B cell (primary cell): Measurements from ENCODE around the gene DLD. TPM values are rescaled to one million over a fixed set of nuclear protein-coding genes. Genes with fewer than 3 reads are reported as not detected.

Experiments
- ATAC-seq: fragments of 200-7000 bp; cut with Tn5 transposase; one replicate; pipeline ENCODE4 v1.10.0; 2021; ENCODE audit warnings: low read depth, mild to moderate bottlenecking, moderate number of reproducible peaks, moderate library complexity
- CTCF ChIA-PET: fragments of 350-600 bp; sonication (Branson Sonifier 250); formaldehyde crosslinking; loops from one replicate; lab custom pipeline; 2021; ENCODE audit warnings: antibody characterized with exemption, inconsistent platforms; lab: Charles Lee
- POLR2A ChIA-PET: fragments of 350-600 bp; sonication (Branson Sonifier 250); formaldehyde crosslinking; loops from one replicate; lab custom pipeline; 2021; ENCODE audit warnings: antibody characterized with exemption; lab: Charles Lee
- DNase-seq: peaks from one replicate; pipeline ENCODE4 v3.0.0; 2013
- H2AFZ ChIP-seq: 2 replicates; pipeline ENCODE4 v1.6.1; 2012; ENCODE audit warnings: mild to moderate bottlenecking, low read depth, low read length; ENCODE audit not compliant: insufficient read depth, poor library complexity, severe bottlenecking
- H3K27ac ChIP-seq, 2 donors: 1 replicate in 1 of 2; 2 replicates in 1 of 2; pipeline ENCODE4 v1.5.1; 2012 to 2013; ENCODE audit warnings: low read length in 2 of 2, mild to moderate bottlenecking in 2 of 2, moderate library complexity in 1 of 2
- H3K27me3 ChIP-seq, 4 experiments: fragments of 200-600 bp in 1 of 4; sonication (generic) in 1 of 4; replicated peaks in 1 of 4; 1 replicate in 2 of 4; 2 replicates in 2 of 4; pipeline versions ENCODE4 v1.6.1 to v1.7.0; 2013 to 2016; ENCODE audit warnings: low read length in 3 of 4, mild to moderate bottlenecking in 2 of 4, mixed read lengths in 1 of 4, moderate library complexity in 1 of 4; ENCODE audit not compliant: insufficient read depth in 4 of 4, control insufficient read depth in 3 of 4; ENCODE audit errors: control extremely low read depth in 1 of 4
- H3K36me3 ChIP-seq, 2 experiments: replicated peaks in 1 of 2; 1 replicate in 1 of 2; 2 replicates in 1 of 2; pipeline versions ENCODE4 v1.6.1 to v1.7.1; 2013; ENCODE audit warnings: low read length in 1 of 2; ENCODE audit not compliant: insufficient read depth in 2 of 2, control insufficient read depth in 1 of 2; ENCODE audit errors: control extremely low read depth in 1 of 2, extremely low read depth in 1 of 2
- H3K4me1 ChIP-seq, 2 donors: fragments of 200-600 bp in 1 of 2; sonication (generic) in 1 of 2; 1 replicate in 1 of 2; 2 replicates in 1 of 2; pipeline versions ENCODE4 v1.5.1 to v1.6.1; 2013 to 2017; ENCODE audit warnings: low read length in 2 of 2; ENCODE audit not compliant: control insufficient read depth in 2 of 2, insufficient read depth in 2 of 2
- H3K4me2 ChIP-seq: replicated peaks from 2 replicates; pipeline ENCODE3; 2012; ENCODE audit warnings: mild to moderate bottlenecking, low read depth, low read length; ENCODE audit not compliant: poor library complexity, severe bottlenecking
- H3K4me3 ChIP-seq, 5 experiments: fragments of 200-600 bp in 1 of 5; sonication (generic) in 1 of 5; 1 replicate in 3 of 5; 2 replicates in 2 of 5; pipeline versions ENCODE4 v1.5.1 to v1.7.0; 2011 to 2016; ENCODE audit warnings: low read length in 4 of 5, mild to moderate bottlenecking in 4 of 5, low read depth in 2 of 5, control low read depth in 1 of 5, moderate library complexity in 1 of 5; ENCODE audit not compliant: insufficient read depth in 1 of 5; ENCODE audit errors: control extremely low read depth in 1 of 5, extremely low read depth in 1 of 5
- H3K79me2 ChIP-seq: fragments of 200-600 bp; sonication (generic); one replicate; pipeline ENCODE4 v1.6.0; 2016; ENCODE audit warnings: low read length; ENCODE audit not compliant: control insufficient read depth, insufficient read depth
- H3K9ac ChIP-seq: fragments of 200-600 bp; sonication (generic); 2 replicates; pipeline ENCODE4 v1.6.1; 2017; ENCODE audit warnings: mild to moderate bottlenecking, low read length, moderate library complexity
- H3K9me3 ChIP-seq, 3 donors: one replicate each; pipeline versions ENCODE4 v1.6.1 to v1.7.1; 2013; ENCODE audit warnings: low read length in 2 of 3; ENCODE audit not compliant: control insufficient read depth in 2 of 3, insufficient read depth in 1 of 3; ENCODE audit errors: control extremely low read depth in 1 of 3
- H4K20me1 ChIP-seq: 2 replicates; pipeline ENCODE4 v1.6.0; 2012; ENCODE audit warnings: mild to moderate bottlenecking, low read length; ENCODE audit not compliant: insufficient read depth, control insufficient read depth, poor library complexity, severe bottlenecking
- H3K27ac Mint-ChIP-seq: one replicate; pipeline ENCODE4 v1.8.0; 2021; ENCODE audit warnings: mixed read lengths
- H3K27me3 Mint-ChIP-seq: one replicate; pipeline ENCODE4 v1.8.0; 2021; ENCODE audit warnings: mixed read lengths
- H3K4me1 Mint-ChIP-seq: one replicate; pipeline ENCODE4 v1.8.0; 2021; ENCODE audit warnings: mixed read lengths
- H3K4me3 Mint-ChIP-seq: one replicate; pipeline ENCODE4 v1.8.0; 2021; ENCODE audit warnings: mixed read lengths
- H3K9me3 Mint-ChIP-seq: one replicate; pipeline ENCODE4 v1.8.0; 2022; ENCODE audit warnings: mixed read lengths; ENCODE audit not compliant: insufficient read depth
- CTCF ChIP-seq: fragments of 200-600 bp; IDR thresholded peaks from one replicate; pipeline ENCODE4 v1.8.0; 2022; ENCODE audit warnings: antibody characterized with exemption, mild to moderate bottlenecking
- EZH2 ChIP-seq: IDR thresholded peaks from 2 replicates; pipeline ENCODE4 v1.6.1; 2012; ENCODE audit warnings: borderline replicate concordance, low read depth, mild to moderate bottlenecking, moderate library complexity, low read length; ENCODE audit not compliant: insufficient read depth, poor library complexity, severe bottlenecking
- WGBS: methylation state at CpG from one replicate; pipeline ENCODE4 v1.1.5; 2013; ENCODE audit warnings: missing lambda C conversion rate; ENCODE audit not compliant: insufficient coverage; 5-methylcytosine and 5-hydroxymethylcytosine counted together
- intact Hi-C: fragments of 100-400 bp; cut with micrococcal nuclease; formaldehyde crosslinking; loops from one replicate; pipeline ENCODE4 v1.10.0; 2022
- polyA plus RNA-seq: library from polyadenylated mRNA; depleted of rRNA; stranded (reverse); fragments of >200 nt; gene quantifications from 2 replicates; pipeline ENCODE4 v1.2.3, GENCODE V29; 2012
- total RNA-seq, 2 donors: library from RNA; stranded (reverse); fragments of 120-200 nt in 1 of 2; gene quantifications; 1 replicate in 1 of 2; 2 replicates in 1 of 2; pipeline versions ENCODE4 v1.2.3 to v1.2.4, GENCODE V29; 2013 to 2022

Gene DLD
- total and polyA plus RNA-seq, 2 donors (not counting 1 experiment from before 2014, with no cell fraction given) = 26.7 to 47.9 TPM

DNA sequence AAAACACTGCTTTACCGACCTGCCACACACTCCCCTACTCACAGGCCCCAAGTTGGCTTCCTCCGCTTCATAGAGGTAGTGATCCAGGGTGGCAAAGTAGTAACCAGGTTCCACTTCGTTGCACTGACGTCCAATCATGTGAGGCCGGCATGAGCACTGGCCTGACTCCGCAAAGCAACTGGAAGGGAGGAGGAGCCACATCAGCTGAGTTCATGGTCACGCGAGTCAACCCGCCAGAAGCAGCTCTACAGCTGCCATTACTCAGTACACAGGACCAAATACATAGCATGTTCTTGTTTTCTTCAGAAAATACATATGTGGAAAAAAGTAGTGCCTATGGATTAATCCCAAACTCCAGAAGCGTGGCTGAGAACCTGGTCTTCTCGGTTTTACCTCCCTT lies 73.5 kb downstream of the DLD start:
- 95% methylated on average over 7 of the region's 11 CpGs for WGBS
- H3K36me3 ChIP-seq = no peaks in the 10 kb centered on the region
- TF ChIP-seq CTCF (no peak), EZH2 (no peak)
- Mint-ChIP-seq H3K27ac (no peak overlapping the region), H3K4me3 (no peak overlapping the region), H3K9me3 (no peaks in the 10 kb centered on the region), H3K4me1 (no peaks in the 10 kb centered on the region), H3K27me3 (peaks cover 20% of the 10 kb centered on the region)
- DNase-seq = no peak
- ATAC-seq = no peak
- H3K4me1 ChIP-seq = no peaks in the 10 kb centered on the region
- no peaks in the 10 kb centered on the region for H4K20me1 ChIP-seq
- H3K4me3 ChIP-seq = no peak overlapping the region
- CTCF ChIA-PET = no interaction called here
- H3K27ac ChIP-seq = no peak overlapping the region
- no peak overlapping the region for H2AFZ ChIP-seq
- POLR2A ChIA-PET = no interaction called here
- H3K9me3 ChIP-seq = no peaks in the 10 kb centered on the region
- intact Hi-C loops = no loop called here
- H3K9ac ChIP-seq = no peak overlapping the region
- no peak overlapping the region for H3K4me2 ChIP-seq
- peaks cover 0 to 5% (median 0%) of the 10 kb centered on the region in 4 experiments for H3K27me3 ChIP-seq
- no peaks in the 10 kb centered on the region for H3K79me2 ChIP-seq

DNA sequence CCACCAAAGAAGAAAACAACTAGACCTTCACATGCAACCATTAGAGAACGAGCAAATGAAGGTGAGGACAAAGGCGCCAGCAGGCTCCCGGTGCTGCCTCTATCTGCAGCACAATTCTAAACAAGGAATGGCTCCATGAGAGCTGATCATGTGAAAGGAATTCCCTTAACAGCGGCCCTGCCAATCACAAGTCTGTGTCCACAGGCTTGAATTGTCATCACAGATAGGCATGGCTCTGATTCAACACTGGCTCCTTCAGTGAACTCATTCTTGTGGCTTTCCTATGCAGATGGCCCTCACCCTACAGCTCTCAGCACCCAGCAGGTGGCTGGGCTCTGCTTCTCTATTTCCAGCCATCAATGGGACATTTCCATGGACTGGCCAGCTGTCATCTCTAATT lies 75.7 kb downstream of the DLD start:
- H4K20me1 ChIP-seq = no peaks in the 10 kb centered on the region
- 96% methylated on average over 4 of the region's 4 CpGs for WGBS
- Mint-ChIP-seq H3K27ac (no peak overlapping the region), H3K9me3 (no peaks in the 10 kb centered on the region), H3K4me1 (no peaks in the 10 kb centered on the region), H3K27me3 (peaks cover 12% of the 10 kb centered on the region), H3K4me3 (no peak overlapping the region)
- TF ChIP-seq EZH2 (no peak), CTCF (no peak)
- H2AFZ ChIP-seq = no peak overlapping the region
- H3K9me3 ChIP-seq = no peaks in the 10 kb centered on the region
- no peaks in the 10 kb centered on the region for H3K4me1 ChIP-seq
- H3K27me3 ChIP-seq = peaks cover 0 to 5% (median 0%) of the 10 kb centered on the region in 4 experiments
- intact Hi-C loops = no loop called here
- ChIA-PET CTCF (no interaction called here), POLR2A (no interaction called here)
- DNase-seq (no peak), ATAC-seq (no peak)
- H3K79me2 ChIP-seq = no peaks in the 10 kb centered on the region
- no peak overlapping the region for H3K4me3 ChIP-seq
- no peak overlapping the region for H3K4me2 ChIP-seq
- H3K36me3 ChIP-seq = no peaks in the 10 kb centered on the region
- no peak overlapping the region for H3K9ac ChIP-seq
- H3K27ac ChIP-seq = no peak overlapping the region
